OCI-LY7 (cell line): ENCODE results near the gene OR6J1.

Experiments
- CTCF ChIP-seq: fragments of 200-600 bp; sonication (generic); conservative IDR thresholded peaks from 2 replicates; pipeline ENCODE4 v1.5.1; 2014; ENCODE audit warnings: mild to moderate bottlenecking, antibody characterized with exemption, low read length, moderate library complexity, mixed read lengths
- EZH2phosphoT487 ChIP-seq: fragments of 200-600 bp; sonication (generic); IDR thresholded peaks from 2 replicates; pipeline ENCODE4 v1.6.1; 2018; ENCODE audit warnings: low read depth, borderline replicate concordance, mild to moderate bottlenecking, mixed run types, antibody characterized with exemption, low read length, moderate library complexity, mixed read lengths

GRCh38 chr14:22596354-22596879 is 47.7 kb downstream of the OR6J1 start:
- TF ChIP-seq EZH2phosphoT487: no peak
- no peak for TF ChIP-seq CTCF
